OCI-LY7 (cell line): ENCODE results near the gene UBC. TPM values are rescaled to one million over a fixed set of nuclear protein-coding genes. Genes with fewer than 3 reads are reported as not detected.
A peak's percentile ranks its signal among the peaks of the same experiment; 100 is the strongest.

Experiments used
- BruUV-seq: library from RNA; stranded (reverse); fragments of 400-500 nt; replicated peaks from 2 replicates; lab custom pipeline; 2021; lab: Mats Ljungman, UMichigan
- CTCF ChIA-PET: fragments of 300-600 bp; sonication (Branson Sonifier 250); formaldehyde crosslinking; loops from one replicate; lab custom pipeline; 2022; ENCODE audit warnings: antibody characterized with exemption; ENCODE audit not compliant: unreplicated experiment; lab: Charles Lee
- POLR2A ChIA-PET: fragments of 300-600 bp; sonication (Branson Sonifier 250); formaldehyde crosslinking; loops from one replicate; lab custom pipeline; 2022; ENCODE audit warnings: antibody characterized with exemption; lab: Charles Lee
- DNase-seq: peaks from one replicate; pipeline ENCODE4 v3.0.0-alpha.2; 2015; ENCODE audit warnings: low spot score
- H2AFZ ChIP-seq: fragments of 200-600 bp; sonication (generic), shearing (Covaris generic); 2 replicates; pipeline ENCODE4 v1.6.1; 2014; ENCODE audit warnings: mild to moderate bottlenecking, antibody characterized with exemption, low read length, moderate library complexity
- H3K27ac ChIP-seq: fragments of 200-600 bp; sonication (generic); 2 replicates; pipeline ENCODE4 v1.5.1; 2014; ENCODE audit warnings: mixed run types, low read depth, mild to moderate bottlenecking, moderate library complexity, low read length, inconsistent platforms; ENCODE audit not compliant: poor library complexity, severe bottlenecking
- H3K36me3 ChIP-seq: fragments of 200-600 bp; sonication (generic); 2 replicates; pipeline ENCODE4 v1.6.1; 2014; ENCODE audit warnings: mild to moderate bottlenecking, antibody characterized with exemption, low read length, moderate library complexity, mixed read lengths; ENCODE audit not compliant: insufficient read depth
- H3K4me1 ChIP-seq: fragments of 200-600 bp; sonication (generic); 2 replicates; pipeline ENCODE4 v1.5.1; 2014; ENCODE audit warnings: mild to moderate bottlenecking, low read length; ENCODE audit not compliant: insufficient read depth, poor library complexity, severe bottlenecking
- H3K4me2 ChIP-seq: fragments of 200-600 bp; sonication (generic); 2 replicates; pipeline ENCODE4 v1.6.1; 2014; ENCODE audit warnings: mild to moderate bottlenecking, low read length
- H3K4me3 ChIP-seq: fragments of 200-600 bp; sonication (generic); 2 replicates; pipeline ENCODE4 v1.5.1; 2014; ENCODE audit warnings: mild to moderate bottlenecking, low read depth, low read length; ENCODE audit not compliant: poor library complexity, severe bottlenecking
- H3K79me2 ChIP-seq: fragments of 200-600 bp; sonication (generic); 2 replicates; pipeline ENCODE4 v1.6.1; 2016; ENCODE audit warnings: low read depth, mild to moderate bottlenecking, low read length, moderate library complexity, mixed read lengths; ENCODE audit not compliant: insufficient read depth
- H3K9me2 ChIP-seq: fragments of 200-600 bp; sonication (generic); 2 replicates; pipeline ENCODE4 v1.6.1; 2016; ENCODE audit warnings: mild to moderate bottlenecking, low read length, mixed read lengths; ENCODE audit not compliant: insufficient read depth
- H3K9me3 ChIP-seq: fragments of 200-600 bp; sonication (generic); 2 replicates; pipeline ENCODE4 v1.6.1; 2014; ENCODE audit warnings: mild to moderate bottlenecking, mixed run types, low read length, mixed read lengths
- H4K20me1 ChIP-seq: fragments of 200-600 bp; sonication (generic); 2 replicates; pipeline ENCODE4 v1.6.1; 2014; ENCODE audit warnings: mild to moderate bottlenecking, antibody characterized with exemption, low read length, moderate library complexity, mixed read lengths; ENCODE audit not compliant: insufficient read depth
- EZH2phosphoT487 ChIP-seq: fragments of 200-600 bp; sonication (generic); IDR thresholded peaks from 2 replicates; pipeline ENCODE4 v1.6.1; 2018; ENCODE audit warnings: low read depth, borderline replicate concordance, mild to moderate bottlenecking, mixed run types, antibody characterized with exemption, low read length, moderate library complexity, mixed read lengths
- intact Hi-C: fragments of 100-400 bp; cut with micrococcal nuclease; formaldehyde crosslinking; loops from one replicate; pipeline ENCODE4 v1.10.0; 2022; ENCODE audit not compliant: unreplicated experiment
- total RNA-seq, 2 experiments: library from RNA; depleted of rRNA in 1 of 2; stranded (reverse); fragments of >200 nt in 1 of 2; shearing (Covaris generic) in 1 of 2; gene quantifications; 2 replicates each; pipeline ENCODE4 v1.2.3, GENCODE V29; 2014 to 2022
- TF ChIP-seq, protein P1 (sequence below): fragments of 200-600 bp; sonication (generic); conservative IDR thresholded peaks from 2 replicates; pipeline ENCODE4 v1.5.1; 2014; ENCODE audit warnings: mild to moderate bottlenecking, antibody characterized with exemption, low read length, moderate library complexity, mixed read lengths

The UBC gene
- total RNA-seq, 2 experiments from 2014 or later: 431 to 616 TPM

DNA sequence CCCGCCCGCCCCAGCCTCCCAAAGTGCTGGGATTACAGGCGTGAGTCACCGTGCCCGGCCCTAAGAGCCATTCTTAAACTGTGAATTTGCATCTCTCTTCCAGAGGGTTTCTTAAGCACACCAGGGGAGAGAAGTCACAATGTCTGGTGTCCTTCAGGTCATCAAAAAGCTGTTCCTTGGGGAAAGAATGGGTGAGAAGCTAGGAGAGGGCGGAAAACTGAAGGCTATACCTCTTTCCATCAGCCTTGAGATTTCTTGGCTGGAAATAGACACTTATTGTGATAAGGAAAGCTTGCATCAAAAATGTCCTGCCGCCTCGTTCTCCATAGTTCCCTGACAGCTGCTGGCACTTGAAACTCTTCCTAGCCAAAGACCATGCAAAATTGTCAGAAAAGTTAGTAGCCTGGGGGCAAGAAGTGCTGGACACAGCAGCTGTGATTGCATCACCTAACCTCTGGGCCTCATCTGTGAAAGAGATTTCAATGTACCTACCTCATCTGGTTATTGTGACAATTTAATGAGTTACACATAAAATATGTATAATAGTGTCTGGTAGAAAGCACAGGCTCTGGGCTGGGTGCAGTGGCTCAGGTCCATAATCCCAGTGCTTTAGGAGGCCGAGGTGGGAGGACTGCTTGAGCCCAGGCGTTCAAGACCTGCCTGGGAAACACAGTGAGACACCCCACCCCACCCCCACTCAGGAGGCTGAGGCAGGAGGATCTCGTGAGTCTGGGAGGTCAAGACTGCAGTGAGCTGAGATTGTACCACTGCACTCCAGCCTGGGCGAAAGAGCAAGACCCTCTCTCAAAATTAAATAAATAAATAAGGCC lies 9.7 kb upstream of the UBC start:
- no TSS peak for BruUV-seq
- no peak for DNase-seq

DNA sequence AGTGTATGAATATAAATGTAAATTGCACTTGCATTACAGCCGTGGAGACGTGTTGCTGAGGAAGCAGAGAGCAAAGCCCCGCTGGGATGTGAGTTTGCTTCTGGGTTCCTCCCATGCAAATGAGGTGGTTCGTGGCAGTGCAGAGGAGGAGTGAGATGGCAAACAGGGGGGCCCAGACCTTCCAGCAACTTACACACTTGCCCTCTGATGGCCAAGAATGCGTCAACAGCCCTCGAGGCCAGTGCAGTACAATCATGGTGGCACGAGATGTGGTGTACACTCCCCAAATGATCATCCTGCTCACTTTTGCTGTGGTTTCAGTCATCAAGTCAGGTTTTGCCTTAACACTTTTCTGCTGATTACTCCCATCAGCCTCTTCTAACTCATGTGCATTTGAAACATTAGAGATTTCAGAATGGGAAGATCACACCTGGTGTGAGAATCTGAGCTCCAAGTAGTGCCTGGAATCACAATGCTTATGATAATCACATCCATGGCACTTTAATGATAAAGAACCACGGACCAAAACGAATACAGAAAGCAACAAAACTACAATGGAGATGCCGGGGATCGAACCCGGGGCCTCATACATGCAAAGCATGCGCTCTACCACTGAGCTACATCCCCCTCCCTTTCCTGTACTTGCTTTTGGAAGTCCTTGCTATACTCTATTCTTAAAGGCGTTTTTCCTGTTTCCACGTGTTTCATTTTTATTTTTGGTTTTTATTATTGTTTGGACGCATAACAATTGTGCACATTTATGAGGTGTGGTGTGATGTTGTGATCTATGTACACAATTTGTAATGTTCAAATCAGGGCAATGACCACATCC lies 7.0 kb upstream of the UBC start:
- POLR2A ChIA-PET: interaction anchor here (0.9 to 12.4 kb wide), 9 partner anchors 11 to 145 kb away, joined by 3 to 167 read pairs (median 4); no protein-coding TSS in a partner anchor
- peaks cover 62% of the 10 kb centered on the region for H3K4me1 ChIP-seq
- TF ChIP-seq, protein P1, sequence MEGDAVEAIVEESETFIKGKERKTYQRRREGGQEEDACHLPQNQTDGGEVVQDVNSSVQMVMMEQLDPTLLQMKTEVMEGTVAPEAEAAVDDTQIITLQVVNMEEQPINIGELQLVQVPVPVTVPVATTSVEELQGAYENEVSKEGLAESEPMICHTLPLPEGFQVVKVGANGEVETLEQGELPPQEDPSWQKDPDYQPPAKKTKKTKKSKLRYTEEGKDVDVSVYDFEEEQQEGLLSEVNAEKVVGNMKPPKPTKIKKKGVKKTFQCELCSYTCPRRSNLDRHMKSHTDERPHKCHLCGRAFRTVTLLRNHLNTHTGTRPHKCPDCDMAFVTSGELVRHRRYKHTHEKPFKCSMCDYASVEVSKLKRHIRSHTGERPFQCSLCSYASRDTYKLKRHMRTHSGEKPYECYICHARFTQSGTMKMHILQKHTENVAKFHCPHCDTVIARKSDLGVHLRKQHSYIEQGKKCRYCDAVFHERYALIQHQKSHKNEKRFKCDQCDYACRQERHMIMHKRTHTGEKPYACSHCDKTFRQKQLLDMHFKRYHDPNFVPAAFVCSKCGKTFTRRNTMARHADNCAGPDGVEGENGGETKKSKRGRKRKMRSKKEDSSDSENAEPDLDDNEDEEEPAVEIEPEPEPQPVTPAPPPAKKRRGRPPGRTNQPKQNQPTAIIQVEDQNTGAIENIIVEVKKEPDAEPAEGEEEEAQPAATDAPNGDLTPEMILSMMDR: no peak; the same call in 1 of the 2 replicates
- TF ChIP-seq EZH2phosphoT487: no peak
- H4K20me1 ChIP-seq: no peaks in the 10 kb centered on the region
- H3K79me2 ChIP-seq: peaks cover 4% of the 10 kb centered on the region; the same call in 1 of the 2 replicates
- peak overlapping the region; percentile 66 for H3K4me3 ChIP-seq
- CTCF ChIA-PET: interaction anchor here (0.6 to 2.0 kb wide), 4 partner anchors 11 to 20 kb away, joined by 3 to 10 read pairs (median 4); no protein-coding TSS in a partner anchor
- H2AFZ ChIP-seq: peak overlapping the region; percentile 97
- peak overlapping the region; percentile 96 for H3K27ac ChIP-seq
- DNase-seq: peak; percentile 96
- H3K9me2 ChIP-seq: no peaks in the 10 kb centered on the region
- H3K4me2 ChIP-seq: peak overlapping the region; percentile 88
- H3K9me3 ChIP-seq: no peaks in the 10 kb centered on the region
- H3K36me3 ChIP-seq: no peaks in the 10 kb centered on the region
- intact Hi-C loops: loop anchor here (1.0 to 2.0 kb wide), 2 partner anchors 18 to 37 kb away; no protein-coding TSS in a partner anchor
- no TSS peak for BruUV-seq

More for the DNA sequence above, 9.7 kb upstream of the UBC start:
- Histone ChIP-seq H3K79me2 (no peaks in the 10 kb centered on the region), H4K20me1 (no peaks in the 10 kb centered on the region), H3K27ac (no peak overlapping the region), H3K4me2 (no peak overlapping the region), H3K4me3 (no peak overlapping the region), H2AFZ (no peak overlapping the region), H3K36me3 (no peaks in the 10 kb centered on the region), H3K9me2 (no peaks in the 10 kb centered on the region), H3K4me1 (peaks cover 52% of the 10 kb centered on the region), H3K9me3 (no peaks in the 10 kb centered on the region)
- intact Hi-C loops: no loop called here
- TF ChIP-seq, protein P1: no peak
- no peak for TF ChIP-seq EZH2phosphoT487
- ChIA-PET CTCF (no interaction called here), POLR2A (interaction anchor here (0.7 to 12.4 kb wide), 4 partner anchors 9 to 325 kb away, joined by 3 to 167 read pairs (median 4); no protein-coding TSS in a partner anchor)
